Skeletal muscle satellite cell (primary cell): Measurements from ENCODE around the gene ITPKB.

ENCODE experiments used
- H3K27me3 ChIP-seq: 2 replicates; pipeline ENCODE4 v1.7.0; 2013; ENCODE audit warnings: low read length; ENCODE audit not compliant: control insufficient read depth, insufficient read depth
- H3K36me3 ChIP-seq: 2 replicates; pipeline ENCODE4 v1.7.0; 2013; ENCODE audit warnings: mild to moderate bottlenecking, control low read depth, low read length; ENCODE audit not compliant: insufficient read depth
- H3K4me1 ChIP-seq: 2 replicates; pipeline ENCODE4 v1.7.0; 2013; ENCODE audit warnings: low read length; ENCODE audit not compliant: control insufficient read depth, insufficient read depth
- H3K4me2 ChIP-seq: 2 replicates; pipeline ENCODE4 v1.7.0; 2013; ENCODE audit warnings: mild to moderate bottlenecking, low read length
- H3K4me3 ChIP-seq: 2 replicates; pipeline ENCODE4 v1.7.0; 2013; ENCODE audit warnings: low read length
- H3K9ac ChIP-seq: 2 replicates; pipeline ENCODE4 v1.7.0; 2013; ENCODE audit warnings: mild to moderate bottlenecking, low read depth, low read length, moderate library complexity
- H3K9me3 ChIP-seq: replicated peaks from 2 replicates; pipeline ENCODE4 v1.7.0; 2013; ENCODE audit warnings: mild to moderate bottlenecking, control low read depth, low read length

Gene ITPKB

GRCh38 chr1:226664413-226665101 lies 74.5 kb downstream of the ITPKB start:
- H3K9ac ChIP-seq: peak overlapping the region; percentile 22
- peak overlapping the region; percentile 59 for H3K4me2 ChIP-seq
- H3K9me3 ChIP-seq: no peaks in the 10 kb centered on the region
- peak overlapping the region; percentile 33 for H3K4me3 ChIP-seq
- peaks cover 38% of the 10 kb centered on the region for H3K4me1 ChIP-seq
- H3K27me3 ChIP-seq: no peaks in the 10 kb centered on the region
- no peaks in the 10 kb centered on the region for H3K36me3 ChIP-seq

GRCh38 chr1:226663327-226663704 lies 75.8 kb downstream of the ITPKB start:
- Histone ChIP-seq H3K36me3 (no peaks in the 10 kb centered on the region), H3K9me3 (no peaks in the 10 kb centered on the region), H3K9ac (peak overlapping the region; percentile 11), H3K4me1 (peaks cover 38% of the 10 kb centered on the region), H3K4me2 (peak overlapping the region; percentile 47), H3K27me3 (no peaks in the 10 kb centered on the region), H3K4me3 (no peak overlapping the region)

GRCh38 chr1:226662642-226663326 lies 76.3 kb downstream of the ITPKB start:
- Histone ChIP-seq H3K36me3 (no peaks in the 10 kb centered on the region), H3K4me2 (peak overlapping the region; percentile 47), H3K9me3 (no peaks in the 10 kb centered on the region), H3K4me1 (peaks cover 38% of the 10 kb centered on the region), H3K9ac (peak overlapping the region; percentile 42), H3K27me3 (no peaks in the 10 kb centered on the region), H3K4me3 (no peak overlapping the region)

- Histone ChIP-seq H3K9ac (peak overlapping the region; percentile 42), H3K4me2 (peak overlapping the region; percentile 47), H3K4me1 (peaks cover 44% of the 10 kb centered on the region), H3K27me3 (no peaks in the 10 kb centered on the region), H3K9me3 (no peaks in the 10 kb centered on the region), H3K36me3 (no peaks in the 10 kb centered on the region), H3K4me3 (no peak overlapping the region)
These were observed 77.1 kb downstream of the ITPKB start for GRCh38 chr1:226661965-226662364.

- Histone ChIP-seq H3K36me3 (no peaks in the 10 kb centered on the region), H3K27me3 (no peaks in the 10 kb centered on the region), H3K4me2 (no peak overlapping the region), H3K9ac (no peak overlapping the region), H3K9me3 (no peaks in the 10 kb centered on the region), H3K4me3 (no peak overlapping the region), H3K4me1 (peaks cover 51% of the 10 kb centered on the region)
These were observed 77.8 kb downstream of the ITPKB start for GRCh38 chr1:226661271-226661670.

GRCh38 chr1:226660410-226661182 lies 78.5 kb downstream of the ITPKB start:
- H3K27me3 ChIP-seq: no peaks in the 10 kb centered on the region
- H3K36me3 ChIP-seq: no peaks in the 10 kb centered on the region
- no peaks in the 10 kb centered on the region for H3K9me3 ChIP-seq
- no peak overlapping the region for H3K9ac ChIP-seq
- H3K4me1 ChIP-seq: peaks cover 53% of the 10 kb centered on the region
- no peak overlapping the region for H3K4me2 ChIP-seq
- no peak overlapping the region for H3K4me3 ChIP-seq

GRCh38 chr1:226659641-226660040 lies 79.4 kb downstream of the ITPKB start:
- Histone ChIP-seq H3K27me3 (no peaks in the 10 kb centered on the region), H3K9me3 (no peaks in the 10 kb centered on the region), H3K4me1 (peaks cover 54% of the 10 kb centered on the region), H3K36me3 (no peaks in the 10 kb centered on the region), H3K9ac (no peak overlapping the region), H3K4me3 (no peak overlapping the region), H3K4me2 (no peak overlapping the region)

GRCh38 chr1:226659136-226659535 lies 79.9 kb downstream of the ITPKB start:
- H3K9me3 ChIP-seq: no peaks in the 10 kb centered on the region
- no peak overlapping the region for H3K4me2 ChIP-seq
- H3K9ac ChIP-seq: no peak overlapping the region
- H3K27me3 ChIP-seq: no peaks in the 10 kb centered on the region
- H3K36me3 ChIP-seq: no peaks in the 10 kb centered on the region
- no peak overlapping the region for H3K4me3 ChIP-seq
- peaks cover 52% of the 10 kb centered on the region for H3K4me1 ChIP-seq

- Histone ChIP-seq H3K9me3 (no peaks in the 10 kb centered on the region), H3K27me3 (no peaks in the 10 kb centered on the region), H3K4me3 (no peak overlapping the region), H3K9ac (no peak overlapping the region), H3K4me1 (peaks cover 52% of the 10 kb centered on the region), H3K36me3 (no peaks in the 10 kb centered on the region), H3K4me2 (no peak overlapping the region)
These were observed 80.4 kb downstream of the ITPKB start for GRCh38 chr1:226658546-226659125.

GRCh38 chr1:226657895-226658545 lies 81.1 kb downstream of the ITPKB start:
- no peak overlapping the region for H3K9ac ChIP-seq
- no peaks in the 10 kb centered on the region for H3K9me3 ChIP-seq
- H3K4me2 ChIP-seq: no peak overlapping the region
- H3K27me3 ChIP-seq: no peaks in the 10 kb centered on the region
- H3K36me3 ChIP-seq: no peaks in the 10 kb centered on the region
- H3K4me1 ChIP-seq: peaks cover 46% of the 10 kb centered on the region
- no peak overlapping the region for H3K4me3 ChIP-seq
